Activated CD4-positive, alpha-beta T cell treated with anti-CD3 and anti-CD28 coated beads, Interleukin-2, amount 50 U/mL, for 16 hours (primary cell): ENCODE measurements around the gene ZBTB11.
"Not testable (repeated sequence)": the region's sequence is repeated elsewhere in the genome, so short reads cannot be mapped to it uniquely, and the experiment has no call there.

Experiments used
- DNase-seq: peaks from one replicate; pipeline ENCODE4 v3.0.0-alpha.2; 2020

The ZBTB11 gene

GRCh38 chr3:101643009-101643844 lies 33.7 kb downstream of the ZBTB11 start:
- DNase-seq = no peak

- no peak for DNase-seq
Observed at GRCh38 chr3:101642441-101642840, 34.5 kb downstream of the ZBTB11 start.

- not testable (repeated sequence) for DNase-seq
Observed at GRCh38 chr3:101641397-101642115, 35.4 kb downstream of the ZBTB11 start.

- no peak for DNase-seq
Observed at GRCh38 chr3:101640256-101640655, 36.7 kb downstream of the ZBTB11 start.

GRCh38 chr3:101639280-101639963 lies 37.5 kb downstream of the ZBTB11 start:
- no peak for DNase-seq

- no peak for DNase-seq
Observed at GRCh38 chr3:101638261-101638745, 38.6 kb downstream of the ZBTB11 start.

GRCh38 chr3:101637451-101637850 lies 39.5 kb downstream of the ZBTB11 start:
- no peak for DNase-seq

GRCh38 chr3:101635954-101636798 lies 40.8 kb downstream of the ZBTB11 start:
- peak; percentile 70 for DNase-seq

GRCh38 chr3:101635345-101635744 lies 41.6 kb downstream of the ZBTB11 start:
- DNase-seq = no peak

- DNase-seq = no peak
Observed at GRCh38 chr3:101634591-101635196, 42.2 kb downstream of the ZBTB11 start.

- no peak for DNase-seq
Observed at GRCh38 chr3:101633186-101633585, 43.7 kb downstream of the ZBTB11 start.

- no peak for DNase-seq
Observed at GRCh38 chr3:101632586-101632985, 44.3 kb downstream of the ZBTB11 start.

- not testable (repeated sequence) for DNase-seq
Observed at GRCh38 chr3:101631959-101632358, 45.0 kb downstream of the ZBTB11 start.

- DNase-seq = no peak
Observed at GRCh38 chr3:101631098-101631796, 45.7 kb downstream of the ZBTB11 start.

GRCh38 chr3:101629219-101629618 lies 47.7 kb downstream of the ZBTB11 start:
- no peak for DNase-seq

GRCh38 chr3:101625879-101626278 lies 51.1 kb downstream of the ZBTB11 start:
- no peak for DNase-seq

GRCh38 chr3:101624857-101625256 lies 52.1 kb downstream of the ZBTB11 start:
- no peak for DNase-seq

- DNase-seq = no peak
Observed at GRCh38 chr3:101623656-101624055, 53.3 kb downstream of the ZBTB11 start.

- DNase-seq = no peak
Observed at GRCh38 chr3:101619734-101620133, 57.2 kb downstream of the ZBTB11 start.

GRCh38 chr3:101618726-101619125 lies 58.2 kb downstream of the ZBTB11 start:
- DNase-seq = no peak

GRCh38 chr3:101617478-101617877 lies 59.5 kb downstream of the ZBTB11 start:
- no peak for DNase-seq
